ENCODE results near the gene YJU2.

Gene YJU2

GRCh38 chr19:4294389-4294788 lies 47.5 kb downstream of the YJU2 start:
- in situ Hi-C loops (cut with HindIII; ENCODE audit: low sequenced_read_pairs): no loop called here

DNA sequence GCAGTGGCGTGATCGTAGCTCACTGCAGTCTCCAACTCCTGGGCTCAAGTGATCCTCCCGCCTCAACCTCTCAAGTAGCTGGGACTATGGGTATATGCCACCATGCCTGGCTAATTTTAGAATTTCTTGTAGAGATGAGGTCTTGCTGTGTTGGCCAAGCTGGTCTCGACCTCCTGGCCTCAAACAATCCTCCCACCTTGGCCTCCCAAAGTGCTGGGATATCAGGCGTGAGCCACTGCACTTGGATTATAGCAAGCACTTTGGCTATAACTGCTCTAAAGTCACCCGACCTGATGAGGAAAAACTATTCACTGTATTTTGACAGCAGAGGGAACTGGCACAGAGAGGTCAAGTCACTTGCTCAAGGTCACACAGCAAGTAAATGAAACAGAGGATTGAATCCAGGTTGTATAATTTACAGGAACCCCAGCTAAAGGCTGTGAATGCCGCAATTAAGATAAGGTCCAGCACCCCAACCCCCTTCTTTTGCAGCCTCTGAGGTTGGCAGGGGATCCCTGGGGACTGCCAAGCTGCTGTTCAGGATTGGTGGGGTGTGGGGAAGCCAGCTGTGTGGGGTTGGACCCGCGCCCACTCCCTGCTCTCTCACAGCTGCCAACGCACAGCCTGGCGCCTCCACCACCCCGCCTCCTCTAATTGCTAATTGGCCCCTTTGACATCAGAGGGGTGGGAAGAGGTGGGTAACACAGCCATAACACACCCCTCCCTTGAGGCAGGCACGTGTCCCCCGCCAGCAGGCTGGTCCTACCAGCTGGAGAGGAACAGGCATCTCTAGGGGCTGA lies 49.3 kb downstream of the YJU2 start:
- in situ Hi-C loops (cut with HindIII; ENCODE audit: low sequenced_read_pairs): no loop called here

DNA sequence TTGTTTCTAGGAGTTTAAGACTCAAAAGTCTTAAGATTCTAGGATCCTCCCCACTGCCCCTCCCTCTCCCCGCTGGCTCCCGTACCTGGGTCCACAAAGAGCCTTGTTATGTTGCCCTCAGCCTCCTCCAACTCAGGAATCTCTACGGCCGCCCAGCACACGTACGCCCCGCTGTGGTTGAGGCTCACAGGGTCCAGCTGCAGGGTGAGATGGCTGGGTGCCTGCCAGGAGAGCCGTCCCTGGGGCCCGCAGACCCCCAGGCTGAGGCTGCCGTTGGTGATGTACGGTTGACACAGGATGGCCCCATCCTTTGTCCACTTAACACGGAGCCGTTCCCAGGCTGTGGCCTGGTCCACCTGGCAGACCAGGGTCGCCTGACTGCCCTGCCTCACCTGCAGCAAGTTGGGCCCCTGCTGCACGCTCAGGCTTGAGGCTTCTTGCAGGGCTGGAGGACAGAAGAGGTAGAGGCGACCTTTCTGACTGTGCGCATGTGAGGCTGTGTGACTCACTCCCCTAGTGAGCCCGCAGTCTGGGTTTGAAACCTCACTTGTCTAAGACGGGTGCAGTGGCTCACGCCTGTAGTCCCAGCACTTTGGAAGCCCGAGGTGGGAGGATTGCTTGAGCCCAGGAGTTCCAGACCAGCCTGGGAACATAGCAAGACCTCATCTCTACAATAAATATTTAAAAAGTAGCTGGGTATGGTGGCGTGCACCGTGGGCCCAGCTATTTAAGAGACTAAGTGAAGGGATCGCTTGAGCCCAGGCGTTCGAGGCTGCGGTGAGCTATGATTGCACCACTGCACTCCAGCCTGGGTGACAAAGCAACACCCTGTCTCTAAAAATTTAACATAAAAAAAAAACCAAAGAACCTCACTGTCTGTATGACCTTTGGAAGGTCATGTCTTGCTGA lies 51.3 kb downstream of the YJU2 start:
- in situ Hi-C loops (cut with HindIII; ENCODE audit: low sequenced_read_pairs): no loop called here

GRCh38 chr19:4298810-4299550 lies 52.1 kb downstream of the YJU2 start:
- in situ Hi-C loops (cut with HindIII; ENCODE audit: low sequenced_read_pairs): no loop called here

DNA sequence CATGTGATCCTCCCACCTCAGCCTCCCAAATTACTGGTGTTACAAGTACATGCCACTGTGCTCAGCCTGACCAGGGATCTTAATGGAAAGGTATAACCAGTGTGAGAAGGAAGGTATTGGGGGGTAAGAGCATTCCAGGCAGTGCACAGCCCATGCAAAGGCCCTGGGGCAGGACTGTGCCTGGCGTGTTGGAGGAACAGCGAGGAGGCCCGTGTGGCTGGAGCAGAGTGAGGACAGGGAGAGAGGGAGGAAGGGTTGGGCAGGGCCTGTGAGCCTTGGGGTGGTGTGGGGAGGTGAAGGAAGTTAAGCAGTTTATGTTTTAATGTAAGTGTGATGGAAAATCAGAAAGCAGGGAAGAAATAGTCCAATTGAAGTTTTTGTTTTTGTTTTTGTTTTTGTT lies 53.7 kb downstream of the YJU2 start:
- in situ Hi-C loops (cut with HindIII; ENCODE audit: low sequenced_read_pairs): no loop called here

DNA sequence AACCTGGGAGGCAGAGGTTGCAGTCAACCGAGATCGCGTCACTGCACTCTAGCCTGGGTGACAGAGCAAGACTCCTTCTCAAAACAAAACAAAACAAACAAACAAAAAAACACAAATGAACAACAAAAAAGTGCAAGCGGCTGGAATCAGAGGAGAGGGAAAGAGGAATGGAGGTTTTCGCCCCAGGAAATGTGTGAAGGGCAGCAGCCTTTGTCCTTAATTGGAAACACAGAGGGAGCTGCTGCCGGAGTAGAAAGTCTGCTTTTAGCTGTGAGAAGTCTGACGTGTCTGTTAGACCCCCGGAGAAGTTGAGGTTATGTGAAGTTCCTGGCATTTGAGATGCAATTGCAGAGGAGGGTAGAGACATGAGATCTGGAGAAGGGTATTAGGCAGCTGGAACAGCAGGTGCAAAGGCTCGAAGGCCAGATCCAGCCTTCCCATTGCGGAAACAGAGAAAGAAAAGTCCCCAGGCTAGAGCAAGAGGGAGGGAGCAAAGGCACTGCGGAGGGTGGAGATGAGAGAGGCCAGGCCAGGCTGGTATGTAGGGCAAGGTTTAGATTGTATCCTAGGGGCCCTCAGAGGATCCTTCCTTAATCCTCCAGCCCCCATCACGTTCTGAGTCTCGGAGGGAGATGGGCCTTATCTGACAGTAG lies 54.8 kb downstream of the YJU2 start:
- in situ Hi-C loops (cut with HindIII; ENCODE audit: low sequenced_read_pairs): no loop called here

GRCh38 chr19:4302243-4302640 lies 55.4 kb downstream of the YJU2 start, which contains the start of gene TMIGD2:
TSS of gene TMIGD2 (minus strand) at chr19:4302389. CDS start at chr19:4302385, 4 bp downstream.
- in situ Hi-C loops (cut with HindIII; ENCODE audit: low sequenced_read_pairs): no loop called here

GRCh38 chr19:4303819-4304537 lies 57.1 kb downstream of the YJU2 start:
- in situ Hi-C loops (cut with HindIII; ENCODE audit: low sequenced_read_pairs): no loop called here

DNA sequence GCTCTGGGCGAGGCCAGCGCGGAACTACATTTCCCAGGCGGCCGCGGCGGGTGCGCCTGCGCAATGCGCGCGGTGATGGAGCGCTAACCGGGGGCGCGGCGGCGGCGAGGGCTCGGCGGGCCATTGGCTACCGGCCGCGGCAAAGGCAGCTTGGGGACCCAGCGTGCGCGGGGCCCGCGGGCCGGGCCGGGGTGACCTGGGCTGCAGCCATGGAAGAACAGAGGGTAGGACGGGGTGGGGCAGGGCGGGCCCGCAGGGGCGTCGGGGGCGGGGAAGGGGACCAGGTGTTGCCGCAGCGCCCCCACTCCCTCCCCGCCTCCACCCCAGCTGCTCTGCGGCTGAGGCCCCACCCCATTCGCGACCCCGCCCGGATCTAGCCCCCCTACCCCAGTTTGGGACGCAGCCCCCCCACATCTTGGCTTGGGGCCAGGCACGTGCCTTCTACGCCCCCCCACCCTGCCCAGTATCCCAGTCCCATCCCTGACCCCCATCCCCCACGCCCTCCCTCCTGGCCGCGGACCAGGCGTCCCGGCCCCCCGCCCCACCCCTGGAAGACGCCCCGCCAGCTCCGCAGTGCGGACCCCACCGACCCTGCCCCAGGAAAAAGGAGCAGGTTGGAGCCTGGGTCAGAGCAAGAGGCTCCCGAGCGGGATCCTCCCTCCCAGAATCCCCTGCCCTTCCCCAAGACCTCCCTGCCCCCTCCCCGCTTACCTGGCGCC lies 57.8 kb downstream of the YJU2 start, which contains the start of gene FSD1:
TSS of gene FSD1 (plus strand) at position 61 of the 719 bp plus-strand sequence. CDS start at position 210, 149 bp downstream.
- in situ Hi-C loops (cut with HindIII; ENCODE audit: low sequenced_read_pairs): no loop called here

- in situ Hi-C loops (cut with HindIII; ENCODE audit: low sequenced_read_pairs): no loop called here
Observed at GRCh38 chr19:4305257-4305612, 58.4 kb downstream of the YJU2 start.

DNA sequence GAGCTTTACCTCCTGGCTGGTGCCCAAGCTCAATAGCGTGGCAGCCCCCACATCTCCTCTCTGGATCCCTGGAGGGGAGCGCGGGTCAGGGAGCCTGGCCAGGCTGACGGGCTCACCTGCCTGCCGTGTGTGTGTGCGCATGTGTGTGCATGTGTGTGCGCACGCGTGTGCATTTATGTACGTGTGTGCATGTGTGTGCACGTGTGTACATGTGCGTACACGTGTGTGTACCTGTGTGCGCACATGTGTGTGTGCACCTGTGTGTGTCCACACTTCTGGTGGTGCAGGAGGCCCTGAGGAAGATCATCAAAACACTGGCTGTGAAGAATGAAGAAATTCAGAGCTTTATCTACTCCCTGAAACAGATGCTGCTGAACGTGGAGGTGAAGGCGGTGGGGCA lies 58.8 kb downstream of the YJU2 start:
- in situ Hi-C loops (cut with HindIII; ENCODE audit: low sequenced_read_pairs): no loop called here

GRCh38 chr19:4310247-4311121 lies 63.6 kb downstream of the YJU2 start:
- in situ Hi-C loops (cut with HindIII; ENCODE audit: low sequenced_read_pairs): no loop called here

DNA sequence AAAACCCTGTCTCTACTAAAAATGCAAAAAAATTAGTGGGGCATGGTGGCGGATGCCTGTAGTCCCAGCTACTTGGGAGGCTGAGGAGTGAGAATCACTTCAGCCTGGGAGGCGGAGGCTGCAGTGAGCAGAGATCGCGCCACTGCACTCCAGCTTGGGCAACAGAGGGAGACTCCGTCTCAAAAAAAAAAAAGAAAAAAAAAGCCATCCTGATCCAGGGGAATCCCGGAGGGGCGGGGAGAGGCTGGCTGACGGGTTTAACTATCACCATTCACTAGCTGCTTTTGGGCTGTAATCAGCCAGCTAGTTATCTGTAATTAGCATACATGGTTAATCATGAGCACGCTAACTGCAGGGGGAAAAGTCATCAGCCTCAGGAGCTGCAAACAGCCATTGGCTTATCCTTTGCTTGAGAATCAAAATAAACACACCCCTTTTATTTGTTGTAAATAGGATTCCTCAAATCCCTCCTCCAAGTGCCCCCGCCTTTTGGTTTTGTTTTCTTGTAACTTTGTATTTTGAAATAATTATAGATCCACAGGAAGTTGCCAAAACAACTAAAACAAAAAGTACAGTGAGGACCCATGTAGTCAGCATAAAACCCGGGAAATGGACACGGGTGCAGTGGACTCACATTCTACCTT lies 67.1 kb downstream of the YJU2 start:
- in situ Hi-C loops (cut with HindIII; ENCODE audit: low sequenced_read_pairs): no loop called here

GRCh38 chr19:4316956-4317355 lies 70.1 kb downstream of the YJU2 start:
- in situ Hi-C loops (cut with HindIII; ENCODE audit: low sequenced_read_pairs): no loop called here

DNA sequence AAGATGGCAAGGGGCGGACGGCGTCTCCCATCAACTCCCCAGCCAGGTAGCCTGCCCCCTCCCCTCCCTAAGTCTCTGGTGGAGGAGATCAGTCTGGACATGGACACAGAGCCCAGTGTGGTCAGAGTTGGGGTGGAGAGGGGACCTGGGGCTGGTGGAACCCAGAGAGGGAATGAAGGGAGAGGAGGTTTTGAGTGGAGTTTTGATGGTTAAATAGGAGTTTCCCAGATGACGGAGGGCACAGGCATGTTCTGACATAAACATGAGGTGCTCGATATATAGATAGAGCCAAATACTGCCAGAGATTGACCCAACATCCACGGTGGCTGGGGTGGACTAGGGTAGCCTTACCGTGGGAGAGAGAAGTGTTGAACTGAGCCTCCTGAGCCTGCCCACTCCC lies 71.6 kb downstream of the YJU2 start:
- in situ Hi-C loops (cut with HindIII; ENCODE audit: low sequenced_read_pairs): no loop called here

All from DLD1 (cell line).